ENCODE results near the gene CENPV.

DNA sequence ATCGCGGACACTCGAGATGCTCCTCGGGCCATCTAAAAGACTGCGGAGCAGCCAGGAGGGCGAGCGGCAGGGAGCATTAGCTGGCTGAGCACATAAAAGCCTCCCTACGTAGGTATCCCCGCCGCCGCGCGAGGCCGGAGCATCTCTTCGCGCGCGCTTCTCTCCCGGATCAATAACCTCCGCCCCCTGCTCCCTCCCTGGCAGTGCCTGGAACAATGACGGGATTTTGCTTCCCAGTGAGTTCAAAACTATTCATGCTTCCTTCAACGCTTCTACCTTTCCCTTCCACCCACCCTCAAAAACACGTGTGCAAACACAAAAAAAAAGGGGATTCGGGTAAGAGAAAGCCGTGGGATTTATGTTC is 984 bp downstream of the CENPV start:
- TF ChIP-seq, protein P1, sequence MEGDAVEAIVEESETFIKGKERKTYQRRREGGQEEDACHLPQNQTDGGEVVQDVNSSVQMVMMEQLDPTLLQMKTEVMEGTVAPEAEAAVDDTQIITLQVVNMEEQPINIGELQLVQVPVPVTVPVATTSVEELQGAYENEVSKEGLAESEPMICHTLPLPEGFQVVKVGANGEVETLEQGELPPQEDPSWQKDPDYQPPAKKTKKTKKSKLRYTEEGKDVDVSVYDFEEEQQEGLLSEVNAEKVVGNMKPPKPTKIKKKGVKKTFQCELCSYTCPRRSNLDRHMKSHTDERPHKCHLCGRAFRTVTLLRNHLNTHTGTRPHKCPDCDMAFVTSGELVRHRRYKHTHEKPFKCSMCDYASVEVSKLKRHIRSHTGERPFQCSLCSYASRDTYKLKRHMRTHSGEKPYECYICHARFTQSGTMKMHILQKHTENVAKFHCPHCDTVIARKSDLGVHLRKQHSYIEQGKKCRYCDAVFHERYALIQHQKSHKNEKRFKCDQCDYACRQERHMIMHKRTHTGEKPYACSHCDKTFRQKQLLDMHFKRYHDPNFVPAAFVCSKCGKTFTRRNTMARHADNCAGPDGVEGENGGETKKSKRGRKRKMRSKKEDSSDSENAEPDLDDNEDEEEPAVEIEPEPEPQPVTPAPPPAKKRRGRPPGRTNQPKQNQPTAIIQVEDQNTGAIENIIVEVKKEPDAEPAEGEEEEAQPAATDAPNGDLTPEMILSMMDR (IDR thresholded peaks at IDR 0.05; ENCODE audit: insufficient read depth, low read length, poor library complexity, severe bottlenecking), result no peak
- TF ChIP-seq EZH2phosphoT487 (conservative IDR thresholded peaks at IDR 0.05; ENCODE audit: low read length), result no peak

All from SU-DHL-6 (cell line).